ENCODE data around the gene RAB40C.

The RAB40C gene

GRCh38 chr16:644556-644955 lies 54.7 kb downstream of the RAB40C start:
- DNase-seq (ENCODE audit: low read depth in 3 of 3) = no peak

DNA sequence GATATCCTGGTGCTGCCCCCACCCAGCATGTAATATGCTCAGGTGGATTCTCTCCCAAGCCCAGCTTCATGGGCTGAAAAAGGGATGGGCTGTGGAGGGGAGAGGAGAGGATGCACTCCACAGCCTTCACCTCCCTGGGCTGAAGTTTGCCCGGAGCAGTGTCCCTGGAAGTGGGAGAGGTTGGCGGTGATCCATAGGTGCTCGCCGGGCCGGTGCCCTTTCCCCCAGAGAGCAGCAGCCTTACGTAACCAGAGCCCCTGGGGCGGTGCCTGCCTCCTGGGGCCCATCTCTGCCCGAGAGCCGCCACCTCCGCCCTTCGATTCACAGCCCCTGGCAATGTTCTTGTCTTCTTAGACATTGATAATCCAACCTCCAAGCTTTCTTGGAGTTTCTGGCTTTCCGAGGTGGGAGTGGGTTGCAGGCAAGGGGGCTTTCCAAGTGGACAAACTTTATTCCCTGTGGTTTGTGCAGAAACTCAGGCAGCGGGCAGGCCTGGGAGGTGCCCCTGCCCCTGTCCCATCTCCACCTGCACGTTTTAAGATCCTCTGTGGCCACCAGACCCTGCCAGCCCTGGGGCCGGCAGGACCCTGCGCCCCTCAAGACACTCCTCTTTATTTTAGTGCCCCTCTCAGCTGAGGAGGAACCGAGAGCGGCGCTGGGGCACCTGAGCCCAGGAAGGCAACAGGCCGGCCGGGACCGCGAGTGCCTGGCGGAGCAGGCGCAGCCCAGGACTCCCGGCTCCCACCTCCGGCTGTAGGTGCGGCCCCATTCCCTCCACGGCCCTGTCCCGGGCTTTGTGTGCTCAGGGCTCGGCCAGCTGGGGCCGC lies 56.2 kb downstream of the RAB40C start:
- no peak for DNase-seq (ENCODE audit: low read depth in 3 of 3)

DNA sequence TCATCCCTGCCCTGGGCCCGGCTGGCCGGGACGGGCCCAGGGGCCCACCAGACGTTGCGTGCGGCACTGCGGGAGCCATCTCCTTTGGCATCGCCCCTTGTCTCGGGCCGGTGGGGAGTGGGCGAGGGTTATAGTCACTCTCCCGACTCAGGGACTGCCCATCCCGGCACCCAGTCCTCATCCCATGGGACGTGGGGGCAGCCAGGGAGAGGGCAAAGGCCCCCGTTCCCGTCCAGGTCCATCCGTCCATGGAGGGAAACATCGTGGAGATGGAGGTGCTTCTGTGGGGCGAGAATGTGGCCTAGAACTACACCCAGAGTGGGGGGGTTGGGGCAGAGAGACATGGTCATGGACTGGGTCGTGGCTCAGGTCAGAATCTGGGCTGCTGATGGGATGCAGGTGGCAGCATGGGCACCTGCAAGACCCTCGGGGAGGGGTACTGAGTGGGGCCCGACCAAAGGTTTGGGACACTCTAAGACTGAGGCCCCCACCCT lies 56.9 kb downstream of the RAB40C start:
- DNase-seq (ENCODE audit: low read depth in 3 of 3) = no peak

DNA sequence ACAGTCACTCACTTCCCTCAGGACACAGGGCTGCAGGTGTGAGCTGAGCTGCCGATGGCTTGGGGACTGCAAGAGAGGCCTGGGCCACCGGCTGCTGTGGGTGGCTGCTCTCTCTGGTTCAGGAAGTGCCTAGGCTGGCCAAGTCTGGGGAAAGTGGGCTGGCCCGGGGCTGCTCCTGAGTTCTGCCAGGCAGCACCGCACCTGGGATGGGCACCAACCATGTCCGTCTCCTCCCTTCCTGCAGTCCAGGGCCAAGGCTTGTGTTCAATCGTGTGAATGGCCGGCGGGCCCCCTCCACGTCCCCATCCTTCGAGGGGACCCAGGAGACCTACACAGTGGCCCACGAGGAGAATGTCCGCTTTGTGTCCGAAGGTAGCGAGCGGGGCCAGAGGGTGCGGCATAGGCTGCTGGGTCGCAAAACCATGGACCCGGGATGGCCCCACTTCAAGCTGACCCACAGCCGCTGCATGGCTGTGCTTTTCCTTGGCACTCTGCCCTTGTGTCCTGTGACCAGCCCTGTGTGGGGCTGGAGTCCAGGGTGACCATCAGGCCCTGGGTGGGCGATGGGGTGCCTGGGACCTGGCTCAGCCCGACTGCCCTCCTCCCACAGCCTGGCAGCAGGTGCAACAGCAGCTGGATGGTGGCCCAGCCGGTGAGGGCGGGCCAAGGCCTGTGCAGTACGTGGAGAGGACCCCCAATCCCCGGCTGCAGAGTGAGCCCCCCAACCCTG lies 57.5 kb downstream of the RAB40C start:
- no peak for DNase-seq (ENCODE audit: low read depth in 3 of 3)

DNA sequence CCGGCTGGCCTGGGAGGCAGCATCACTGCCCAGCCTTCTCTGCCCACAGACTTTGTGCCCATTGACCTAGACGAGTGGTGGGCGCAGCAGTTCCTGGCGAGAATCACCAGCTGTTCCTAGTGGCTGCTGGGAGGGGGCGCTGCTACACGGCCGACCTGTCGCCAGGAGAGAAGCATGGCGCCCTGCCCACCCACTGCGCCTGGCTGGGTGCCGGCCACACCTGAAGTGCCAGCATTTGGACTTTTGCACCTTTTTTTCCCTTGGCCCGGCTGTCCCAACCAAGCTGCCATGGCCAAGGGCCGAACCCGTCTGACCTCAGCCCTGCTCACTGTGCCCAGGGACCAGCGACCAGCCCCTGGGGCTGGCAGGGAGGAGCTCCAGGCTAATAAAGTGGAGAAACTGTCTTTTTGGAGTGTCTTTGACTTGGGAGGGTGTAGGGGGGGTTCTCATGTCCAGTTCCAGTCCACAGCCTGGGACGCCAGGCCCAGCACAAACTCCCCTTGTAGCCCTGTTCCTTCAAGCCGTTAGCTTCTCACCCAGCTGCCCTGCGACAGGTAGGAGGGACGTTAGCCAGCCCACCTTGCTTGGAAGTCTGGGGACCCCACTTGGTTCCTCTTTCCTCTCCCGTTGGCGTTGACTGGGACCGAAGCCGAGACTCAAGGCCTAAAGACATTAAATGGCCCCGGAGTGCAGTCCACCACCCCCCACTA lies 58.4 kb downstream of the RAB40C start:
- DNase-seq (ENCODE audit: low read depth in 3 of 3) = no peak

DNA sequence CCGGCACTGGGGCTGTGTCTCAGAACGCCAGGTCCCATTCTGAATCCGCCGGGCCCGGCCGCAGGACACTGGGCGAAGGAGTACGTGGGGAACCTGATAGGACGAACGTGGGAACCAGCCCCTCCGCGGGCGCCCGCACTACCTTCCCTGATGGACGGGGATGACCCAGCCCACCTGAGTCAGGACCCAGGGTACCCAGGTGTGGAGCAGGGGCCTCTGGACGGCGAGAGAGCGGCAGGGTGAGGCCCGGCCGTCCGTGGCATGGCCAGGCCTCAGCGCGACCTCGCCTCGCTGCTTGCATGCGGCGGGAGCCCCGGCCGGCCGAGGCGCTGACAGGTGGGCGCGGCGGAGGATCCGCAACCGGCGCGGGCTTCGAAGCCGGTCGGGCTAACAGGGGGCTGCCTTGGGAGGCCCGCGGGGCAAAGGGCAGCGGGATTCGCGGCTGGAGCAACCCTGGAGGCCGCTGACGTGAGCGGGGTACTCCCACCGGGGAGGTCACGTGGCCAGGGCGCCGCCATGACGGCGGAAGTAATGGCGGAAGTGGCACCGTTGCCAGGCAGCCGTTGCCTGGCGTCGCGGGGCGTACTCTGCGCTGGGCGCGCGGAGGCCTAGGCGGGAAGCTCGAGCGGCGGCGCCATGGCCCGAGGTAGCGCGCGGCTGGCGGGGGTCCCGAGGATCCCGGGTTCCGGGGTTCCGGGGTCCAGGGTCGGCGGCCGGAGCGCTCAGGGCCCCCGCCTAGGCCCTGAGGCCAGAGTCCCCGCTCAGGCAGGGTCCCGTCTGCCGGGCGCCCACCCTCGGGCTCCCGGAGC lies 59.1 kb downstream of the RAB40C start, which contains the start of gene WDR90:
WDR90 (plus strand) TSS at position 585 of the 809 bp plus-strand sequence; CDS start at position 637, 52 bp downstream.
- peak; percentile 85 to 90 (median 89) for DNase-seq (ENCODE audit: low read depth in 3 of 3)

DNA sequence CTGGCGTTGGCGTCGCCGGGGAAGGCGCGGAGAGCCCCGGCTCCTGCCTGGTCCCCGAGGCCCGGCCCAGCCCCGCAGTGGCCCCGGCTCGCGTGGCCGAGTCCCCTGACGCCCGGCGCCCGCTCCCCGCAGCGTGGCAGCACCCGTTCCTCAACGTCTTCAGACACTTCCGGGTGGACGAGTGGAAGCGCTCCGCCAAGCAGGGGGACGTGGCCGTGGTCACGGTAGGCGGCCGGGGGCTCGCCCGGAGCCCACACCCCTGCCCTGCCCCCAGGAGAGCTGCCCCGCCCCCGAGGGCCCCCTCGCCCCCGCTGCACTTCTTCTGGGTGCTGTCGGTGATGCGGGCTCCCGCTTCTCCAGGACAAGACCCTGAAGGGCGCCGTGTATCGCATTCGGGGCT lies 59.8 kb downstream of the RAB40C start:
- no peak for DNase-seq (ENCODE audit: low read depth in 3 of 3)

DNA sequence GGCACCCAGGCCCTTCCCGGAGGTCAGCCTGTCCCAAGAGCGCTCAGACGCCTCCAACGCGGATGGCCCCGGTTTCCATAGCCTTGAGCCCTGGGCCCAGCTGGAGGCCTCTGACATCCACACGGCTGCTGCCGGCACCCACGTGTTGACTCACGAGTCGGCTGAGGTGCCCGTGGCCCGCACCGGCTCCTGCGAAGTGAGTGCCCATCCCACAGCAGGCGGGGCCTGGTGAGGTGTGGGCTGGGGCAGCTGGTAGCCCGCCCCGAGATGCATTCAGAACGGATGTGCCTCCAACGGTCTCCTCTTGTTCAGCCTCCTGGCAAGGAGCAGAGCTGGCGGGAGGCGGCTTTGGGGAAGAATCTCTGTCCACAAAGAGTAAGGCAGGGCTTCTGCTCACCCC lies 62.0 kb downstream of the RAB40C start:
- DNase-seq (ENCODE audit: low read depth in 3 of 3) = no peak

- DNase-seq (ENCODE audit: low read depth in 3 of 3) = no peak
These were observed 62.8 kb downstream of the RAB40C start for GRCh38 chr16:652454-653305.

- no peak for DNase-seq (ENCODE audit: low read depth in 3 of 3)
These were observed 64.2 kb downstream of the RAB40C start for GRCh38 chr16:654034-654433.

GRCh38 chr16:657487-657886 lies 67.6 kb downstream of the RAB40C start:
- DNase-seq (ENCODE audit: low read depth in 3 of 3) = no peak

DNA sequence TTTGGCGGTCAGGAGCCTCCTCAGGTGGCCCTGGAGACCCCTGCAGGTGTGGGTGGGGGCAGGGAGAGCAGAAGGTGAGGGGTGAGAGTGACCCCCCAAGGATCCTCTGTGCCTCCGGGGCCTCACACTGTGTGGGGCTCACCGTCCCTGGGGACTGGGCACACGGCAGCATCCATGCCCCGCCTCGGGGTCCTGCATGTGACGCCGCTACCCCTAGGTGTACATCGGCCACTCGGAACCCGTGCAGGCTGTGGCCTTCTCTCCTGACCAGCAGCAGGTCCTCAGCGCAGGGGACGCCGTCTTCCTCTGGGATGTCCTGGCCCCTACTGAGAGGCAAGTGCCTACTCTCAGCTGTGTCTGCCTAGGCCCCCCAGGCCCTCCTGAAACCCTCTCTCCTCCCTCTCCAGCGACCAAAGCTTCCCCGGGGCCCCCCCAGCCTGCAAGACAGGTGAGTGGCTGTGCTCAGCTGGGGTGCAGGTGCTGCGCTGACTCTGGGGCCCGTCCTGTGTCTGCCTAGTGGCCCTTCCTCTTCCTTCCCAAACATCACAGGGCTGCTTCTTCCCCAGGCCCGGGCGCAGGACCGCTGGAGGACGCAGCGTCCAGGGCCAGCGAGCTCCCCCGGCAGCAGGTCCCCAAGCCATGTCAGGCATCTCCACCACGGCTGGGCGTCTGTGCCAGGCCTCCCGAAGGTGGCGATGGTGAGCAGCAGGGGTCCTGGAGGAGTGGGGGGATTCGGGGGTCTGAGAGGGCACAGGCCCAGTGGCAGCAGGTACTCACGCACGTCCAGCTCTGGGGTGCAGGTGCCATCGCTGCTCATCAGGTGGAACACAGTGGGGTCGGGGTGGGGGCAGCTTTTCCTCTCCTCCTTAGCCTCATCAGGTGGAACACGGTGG lies 69.1 kb downstream of the RAB40C start:
- DNase-seq (ENCODE audit: low read depth in 3 of 3) = no peak

DNA sequence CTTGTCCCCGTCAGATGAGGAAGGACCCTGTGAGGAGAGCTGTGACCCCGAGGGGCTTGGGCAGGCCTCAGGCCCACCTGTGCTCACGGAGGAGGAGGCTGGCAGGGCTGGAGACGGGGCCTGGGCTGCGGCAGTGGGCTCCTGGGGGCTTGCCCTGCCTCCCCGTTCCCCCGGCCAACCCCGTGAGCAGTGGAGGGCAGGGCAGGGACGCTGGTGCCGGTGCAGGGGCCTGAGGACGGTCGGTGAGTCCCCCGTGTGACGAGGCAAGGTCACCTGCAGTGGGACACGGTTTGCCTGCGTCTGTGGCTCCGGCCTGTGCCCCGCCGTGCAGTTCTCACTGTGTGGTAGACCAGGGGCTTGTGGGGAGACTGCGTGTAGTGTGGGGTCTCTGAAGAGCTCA lies 69.8 kb downstream of the RAB40C start:
- DNase-seq (ENCODE audit: low read depth in 3 of 3) = no peak

- DNase-seq (ENCODE audit: low read depth in 3 of 3) = no peak
These were observed 70.2 kb downstream of the RAB40C start for GRCh38 chr16:660132-660458.

DNA sequence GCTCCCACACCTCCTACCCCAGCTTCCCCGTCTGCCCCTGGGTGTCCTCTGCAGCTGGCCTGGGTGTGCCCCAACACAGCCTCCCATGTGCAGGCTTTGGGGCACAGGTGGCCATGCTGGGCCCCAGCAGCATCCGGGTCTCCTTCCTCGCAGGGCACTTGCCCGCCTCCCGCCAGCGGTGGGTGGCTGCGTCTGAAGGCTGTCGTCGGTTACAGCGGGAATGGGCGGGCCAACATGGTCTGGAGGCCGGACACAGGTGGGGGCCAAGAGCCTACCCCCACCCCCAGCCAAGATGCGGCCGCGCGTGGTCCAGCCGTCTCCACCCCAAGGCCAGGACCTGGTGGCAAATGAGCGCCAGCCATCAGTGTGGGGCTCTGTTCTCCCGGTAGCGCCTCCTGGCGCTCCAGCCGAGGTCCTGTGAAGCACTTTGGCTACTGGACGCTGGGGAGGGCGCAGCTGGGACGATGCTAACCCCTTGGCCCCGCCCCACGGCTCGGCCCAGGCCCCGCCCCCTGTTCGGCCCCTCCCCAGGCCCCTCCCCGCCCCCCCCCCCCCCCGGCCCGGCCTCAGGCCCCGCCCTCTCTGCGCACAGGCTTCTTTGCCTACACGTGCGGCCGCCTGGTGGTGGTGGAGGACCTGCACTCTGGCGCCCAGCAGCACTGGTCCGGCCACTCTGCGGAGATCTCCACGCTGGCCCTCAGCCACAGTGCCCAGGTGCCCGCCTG lies 70.8 kb downstream of the RAB40C start:
- DNase-seq (ENCODE audit: low read depth in 3 of 3) = peak in 2 of 3 experiments; percentile 34 to 40

- no peak for DNase-seq (ENCODE audit: low read depth in 3 of 3)
These were observed 71.4 kb downstream of the RAB40C start for GRCh38 chr16:661184-661821.

GRCh38 chr16:662095-662494 lies 72.2 kb downstream of the RAB40C start:
- no peak for DNase-seq (ENCODE audit: low read depth in 3 of 3)

GRCh38 chr16:662597-662996 lies 72.7 kb downstream of the RAB40C start:
- no peak for DNase-seq (ENCODE audit: low read depth in 3 of 3)

Measured in stimulated activated CD4-positive, alpha-beta T cell treated with anti-CD3 and anti-CD28 coated beads, TNF-alpha, amount 100 ng/mL, for 4 hours (primary cell).